HepG2 (cell line): Measurements from ENCODE around the gene SMKR1. TPM values are rescaled to one million over a fixed set of nuclear protein-coding genes. Genes with fewer than 3 reads are reported as not detected.
"Not testable (repeated sequence)": the region's sequence is repeated elsewhere in the genome, so short reads cannot be mapped to it uniquely, and the experiment has no call there.

ENCODE experiments used
- ATAC-seq: fragments of 200-7000 bp; cut with Tn5 transposase; 3 replicates; pipeline ENCODE4 v1.9.1; 2020; ENCODE audit warnings: mild to moderate bottlenecking, moderate library complexity
- BruUV-seq: library from RNA; stranded (reverse); fragments of 400-500 nt; replicated peaks from 2 replicates; lab custom pipeline; 2021; lab: Mats Ljungman, UMichigan
- CTCF ChIA-PET: fragments of 300-600 bp; formaldehyde crosslinking; extraction: SDS; loops from one replicate; lab custom pipeline; 2021; ENCODE audit warnings: low total read pairs, inconsistent platforms, low intra/inter-chr PET ratio; lab: Yijun Ruan, JAX
- POLR2A ChIA-PET: fragments of 350-600 bp; sonication (Branson Sonifier 250); formaldehyde crosslinking; loops from one replicate; lab custom pipeline; 2020; ENCODE audit warnings: antibody characterized with exemption, inconsistent platforms; lab: Yijun Ruan, JAX
- DNase-seq: peaks from one replicate; pipeline ENCODE4 v3.0.0-alpha.2; 2015; ENCODE audit warnings: low spot score
- FAIRE-seq: peaks from 3 replicates; lab custom pipeline; 2011; peaks lifted over from hg19 to GRCh38; lab: Jason Lieb, UNC
- H2AFZ ChIP-seq: one replicate; pipeline ENCODE4 v1.6.1; 2011; ENCODE audit warnings: low read length, inconsistent platforms
- H3K27ac ChIP-seq: fragments of 300-600 bp; 3 replicates; pipeline ENCODE4 v1.8.0; 2011; ENCODE audit warnings: mixed run types, mild to moderate bottlenecking, mixed read lengths, low read length, inconsistent platforms; ENCODE audit not compliant: insufficient read depth; ENCODE audit errors: extremely low read length
- H3K27me3 ChIP-seq, 2 experiments: fragments of 200-600 bp in 1 of 2; 2 replicates in 1 of 2; 3 replicates in 1 of 2; pipeline versions ENCODE4 v1.6.0 to v1.8.0; 2011; ENCODE audit warnings: low read length in 2 of 2, mild to moderate bottlenecking in 2 of 2, moderate library complexity in 2 of 2, inconsistent platforms in 1 of 2; ENCODE audit not compliant: insufficient read depth in 2 of 2, control insufficient read depth in 1 of 2
- H3K36me3 ChIP-seq, 2 experiments: fragments of 200-600 bp in 1 of 2; replicated peaks in 1 of 2; 2 replicates in 1 of 2; 3 replicates in 1 of 2; pipeline versions ENCODE4 v1.5.1 to v1.8.0; 2011; ENCODE audit warnings: low read length in 2 of 2, inconsistent platforms in 1 of 2; ENCODE audit not compliant: insufficient read depth in 2 of 2, control insufficient read depth in 1 of 2
- H3K4me1 ChIP-seq: 2 replicates; pipeline ENCODE4 v1.5.1; 2012; ENCODE audit warnings: low read length, inconsistent platforms; ENCODE audit not compliant: insufficient read depth
- H3K4me2 ChIP-seq: 2 replicates; pipeline ENCODE4 v1.6.0; 2011; ENCODE audit warnings: low read depth, low read length, inconsistent platforms
- H3K4me3 ChIP-seq, 3 experiments: fragments of 200-600 bp in 1 of 3; sonication (generic), shearing (Covaris generic) in 1 of 3; replicated peaks in 1 of 3; 2 replicates each; pipeline ENCODE4 v1.5.1; 2011 to 2016; ENCODE audit warnings: low read length in 3 of 3, inconsistent platforms in 2 of 3, low read depth in 2 of 3, mild to moderate bottlenecking in 2 of 3, control low read depth in 1 of 3, mixed read lengths in 1 of 3; ENCODE audit not compliant: insufficient read depth in 1 of 3
- H3K79me2 ChIP-seq: one replicate; pipeline ENCODE4 v1.6.1; 2011; ENCODE audit warnings: low read length, inconsistent platforms; ENCODE audit not compliant: insufficient read depth
- H3K9ac ChIP-seq: 2 replicates; pipeline ENCODE4 v1.6.0; 2011; ENCODE audit warnings: mild to moderate bottlenecking, low read depth, low read length, inconsistent platforms; ENCODE audit not compliant: insufficient read depth
- H3K9me3 ChIP-seq: 2 replicates; pipeline ENCODE4 v1.5.1; 2012; ENCODE audit warnings: mild to moderate bottlenecking, low read length
- H4K20me1 ChIP-seq: 2 replicates; pipeline ENCODE4 v1.6.0; 2011; ENCODE audit warnings: inconsistent platforms, mild to moderate bottlenecking, low read length, moderate library complexity; ENCODE audit not compliant: insufficient read depth
- MTERF4 ChIP-seq: sonication (generic); formaldehyde crosslinking; IDR thresholded peaks from 2 replicates; pipeline ENCODE4 v1.8.0; 2023; ENCODE audit warnings: mild to moderate bottlenecking, missing genetic modification reagents
- NFYB ChIP-seq: sonication (generic); formaldehyde crosslinking; IDR thresholded peaks from 2 replicates; pipeline ENCODE4 v1.4.0; 2020; ENCODE audit warnings: missing genetic modification reagents
- ZBTB38 ChIP-seq: sonication (generic); formaldehyde crosslinking; IDR thresholded peaks from 2 replicates; pipeline ENCODE4 v1.5.1; 2020; ENCODE audit warnings: mild to moderate bottlenecking, missing genetic modification reagents
- WGBS: methylation state at CpG from one replicate; pipeline ENCODE4 v1.1.6; 2017; ENCODE audit warnings: low lambda C conversion rate; 5-methylcytosine and 5-hydroxymethylcytosine counted together
- in situ Hi-C: cut with HindIII; loops from 2 replicates; pipeline ENCODE4 v1.10.0; 2017; ENCODE audit warnings: low pct_unique_long_range_greater_than_20kb; ENCODE audit not compliant: extremely low pct_ligation_motif_present
- intact Hi-C: fragments of 100-400 bp; cut with micrococcal nuclease; formaldehyde crosslinking; loops from one replicate; pipeline ENCODE4 v1.10.0; 2022; ENCODE audit not compliant: unreplicated experiment
- polyA plus RNA-seq, 8 experiments: library from polyadenylated mRNA; depleted of rRNA in 3 of 8; stranded (reverse) in 7 of 8; unstranded in 1 of 8; fragments of >200 nt; fragmentation: Illumina TruSeq in 4 of 8; extraction: Trizol in 4 of 8; gene quantifications; 2 replicates each; pipeline versions ENCODE4 v1.2.1 to v1.2.3, GENCODE V29; 2011 to 2016; ENCODE audit warnings: low read depth in 4 of 8, missing spikeins in 1 of 8, mixed read lengths in 1 of 8; ENCODE audit not compliant: insufficient read depth in 1 of 8
- total RNA-seq, 5 experiments: library from RNA; depleted of rRNA; stranded (reverse); fragments of >200 nt; fragmentation: Illumina TruSeq; extraction: Trizol; gene quantifications; 2 replicates each; pipeline ENCODE4 v1.2.3, GENCODE V29; 2016; ENCODE audit warnings: low read depth in 1 of 5
- TF ChIP-seq, protein P1 (sequence below): sonication (generic); formaldehyde crosslinking; conservative IDR thresholded peaks from 2 replicates; pipeline ENCODE4 v1.8.0; 2022; ENCODE audit warnings: missing genetic modification reagents
- TF ChIP-seq, protein P2 (sequence below): sonication (generic); formaldehyde crosslinking; IDR thresholded peaks from 2 replicates; pipeline ENCODE4 v1.4.0; 2020; ENCODE audit warnings: missing genetic modification reagents
- TF ChIP-seq, protein P3 (sequence below): sonication (generic); formaldehyde crosslinking; IDR thresholded peaks from 2 replicates; pipeline ENCODE4 v1.5.0; 2020; ENCODE audit warnings: missing genetic modification reagents

Gene SMKR1
- total and polyA plus RNA-seq, 2 of the 13 experiments (the other 11 are each of a cell fraction or from before 2014, with no cell fraction given): 0.07 TPM; not detected in 1

DNA sequence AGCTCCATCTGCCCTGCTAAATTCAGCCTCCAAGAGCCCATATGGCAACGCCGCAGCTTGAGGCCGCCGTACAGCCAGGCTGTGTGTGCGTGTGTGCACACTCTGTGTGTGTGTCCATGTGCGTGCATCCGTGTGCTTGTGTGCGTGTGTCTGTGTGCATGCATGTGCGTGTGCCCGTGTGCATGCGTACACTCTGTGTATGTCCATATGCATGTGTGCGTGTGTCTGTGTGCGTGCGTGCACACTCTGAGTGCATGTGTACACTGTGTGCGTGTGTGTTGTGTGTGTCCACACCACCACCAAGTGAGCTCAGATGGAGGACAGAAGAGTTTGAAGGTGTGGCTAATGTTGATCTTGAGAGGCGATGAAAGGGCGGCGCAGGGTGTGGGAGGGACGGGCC lies 30.0 kb downstream of the SMKR1 start (continued):
- TF ChIP-seq, protein P1, sequence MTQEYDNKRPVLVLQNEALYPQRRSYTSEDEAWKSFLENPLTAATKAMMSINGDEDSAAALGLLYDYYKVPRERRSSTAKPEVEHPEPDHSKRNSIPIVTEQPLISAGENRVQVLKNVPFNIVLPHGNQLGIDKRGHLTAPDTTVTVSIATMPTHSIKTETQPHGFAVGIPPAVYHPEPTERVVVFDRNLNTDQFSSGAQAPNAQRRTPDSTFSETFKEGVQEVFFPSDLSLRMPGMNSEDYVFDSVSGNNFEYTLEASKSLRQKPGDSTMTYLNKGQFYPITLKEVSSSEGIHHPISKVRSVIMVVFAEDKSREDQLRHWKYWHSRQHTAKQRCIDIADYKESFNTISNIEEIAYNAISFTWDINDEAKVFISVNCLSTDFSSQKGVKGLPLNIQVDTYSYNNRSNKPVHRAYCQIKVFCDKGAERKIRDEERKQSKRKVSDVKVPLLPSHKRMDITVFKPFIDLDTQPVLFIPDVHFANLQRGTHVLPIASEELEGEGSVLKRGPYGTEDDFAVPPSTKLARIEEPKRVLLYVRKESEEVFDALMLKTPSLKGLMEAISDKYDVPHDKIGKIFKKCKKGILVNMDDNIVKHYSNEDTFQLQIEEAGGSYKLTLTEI (CRISPR knock-in tag): no peak
- TF ChIP-seq MTERF4 (no peak), ZBTB38 (CRISPR knock-in tag) (no peak), NFYB (no peak)
- TF ChIP-seq, protein P2, sequence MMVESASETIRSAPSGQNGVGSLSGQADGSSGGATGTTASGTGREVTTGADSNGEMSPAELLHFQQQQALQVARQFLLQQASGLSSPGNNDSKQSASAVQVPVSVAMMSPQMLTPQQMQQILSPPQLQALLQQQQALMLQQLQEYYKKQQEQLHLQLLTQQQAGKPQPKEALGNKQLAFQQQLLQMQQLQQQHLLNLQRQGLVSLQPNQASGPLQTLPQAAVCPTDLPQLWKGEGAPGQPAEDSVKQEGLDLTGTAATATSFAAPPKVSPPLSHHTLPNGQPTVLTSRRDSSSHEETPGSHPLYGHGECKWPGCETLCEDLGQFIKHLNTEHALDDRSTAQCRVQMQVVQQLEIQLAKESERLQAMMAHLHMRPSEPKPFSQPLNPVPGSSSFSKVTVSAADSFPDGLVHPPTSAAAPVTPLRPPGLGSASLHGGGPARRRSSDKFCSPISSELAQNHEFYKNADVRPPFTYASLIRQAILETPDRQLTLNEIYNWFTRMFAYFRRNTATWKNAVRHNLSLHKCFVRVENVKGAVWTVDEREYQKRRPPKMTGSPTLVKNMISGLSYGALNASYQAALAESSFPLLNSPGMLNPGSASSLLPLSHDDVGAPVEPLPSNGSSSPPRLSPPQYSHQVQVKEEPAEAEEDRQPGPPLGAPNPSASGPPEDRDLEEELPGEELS (CRISPR knock-in tag): no peak
- TF ChIP-seq, protein P3, sequence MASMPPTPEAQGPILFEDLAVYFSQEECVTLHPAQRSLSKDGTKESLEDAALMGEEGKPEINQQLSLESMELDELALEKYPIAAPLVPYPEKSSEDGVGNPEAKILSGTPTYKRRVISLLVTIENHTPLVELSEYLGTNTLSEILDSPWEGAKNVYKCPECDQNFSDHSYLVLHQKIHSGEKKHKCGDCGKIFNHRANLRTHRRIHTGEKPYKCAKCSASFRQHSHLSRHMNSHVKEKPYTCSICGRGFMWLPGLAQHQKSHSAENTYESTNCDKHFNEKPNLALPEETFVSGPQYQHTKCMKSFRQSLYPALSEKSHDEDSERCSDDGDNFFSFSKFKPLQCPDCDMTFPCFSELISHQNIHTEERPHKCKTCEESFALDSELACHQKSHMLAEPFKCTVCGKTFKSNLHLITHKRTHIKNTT (CRISPR knock-in tag): no peak

DNA sequence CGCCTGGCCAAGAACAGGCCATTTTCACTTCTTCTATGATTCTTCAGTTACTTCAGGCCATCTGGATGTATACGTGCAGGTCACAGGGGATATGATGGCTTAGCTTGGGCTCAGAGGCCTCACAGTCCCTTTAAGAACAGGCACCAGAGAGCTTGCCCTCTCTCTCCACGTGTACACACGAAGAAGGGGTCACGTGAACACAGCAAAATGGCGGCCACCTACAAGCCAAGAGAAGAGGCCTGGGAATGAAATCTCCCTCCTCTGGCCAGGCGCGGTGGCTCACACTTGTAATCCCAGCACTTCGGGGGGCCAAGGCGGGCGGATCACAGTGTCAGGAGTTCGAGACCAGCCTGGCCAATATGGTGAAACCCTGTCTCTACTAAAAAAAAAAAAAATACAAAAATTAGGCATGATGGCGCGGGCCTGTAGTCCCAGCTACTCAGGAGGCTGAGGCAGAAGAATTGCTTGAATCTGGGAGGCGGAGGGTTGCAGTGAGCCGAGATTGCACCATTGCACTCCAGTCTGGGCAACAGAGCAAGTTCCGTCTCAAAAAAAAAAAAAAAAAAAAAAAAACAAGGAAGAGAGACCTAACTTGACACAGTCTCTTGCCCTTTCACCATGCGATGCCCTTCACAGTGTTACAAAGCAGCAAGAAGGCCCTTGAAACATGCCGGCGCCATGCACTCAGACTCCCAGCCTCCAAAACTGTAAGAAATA lies 32.4 kb downstream of the SMKR1 start:
- POLR2A ChIA-PET: interaction anchor here (0.7 kb wide), 1 partner anchor 35 kb away, joined by 6 read pairs; no protein-coding TSS in a partner anchor
- ATAC-seq, H4K20me1 ChIP-seq, FAIRE-seq, intact Hi-C loops, H3K27me3 ChIP-seq, H2AFZ ChIP-seq, DNase-seq, CTCF ChIA-PET, in situ Hi-C loops, H3K9ac ChIP-seq, H3K79me2 ChIP-seq, H3K36me3 ChIP-seq, H3K4me3 ChIP-seq, BruUV-seq, H3K9me3 ChIP-seq, H3K4me2 ChIP-seq, H3K27ac ChIP-seq: not testable (repeated sequence)
- 77% methylated on average over 19 of the region's 20 CpGs for WGBS
- H3K4me1 ChIP-seq: peaks cover 18% of the 10 kb centered on the region
